Adrenal gland (tissue), 12 donors: ENCODE data around the gene EIF4A3. TPM values are rescaled to one million over a fixed set of nuclear protein-coding genes. Genes with fewer than 3 reads are reported as not detected.
A peak's percentile ranks its signal among the peaks of the same experiment; 100 is the strongest.

Experiments used
- DNase-seq, 7 donors: peaks; one replicate each; pipeline ENCODE4 v3.0.0-alpha.2; 2019 to 2020
- H3K27ac ChIP-seq, 5 donors: fragments of 200-600 bp; sonication (generic) in 4 of 5; 1 replicate in 3 of 5; 2 replicates in 2 of 5; pipeline versions ENCODE4 v1.5.1 to v1.8.0; 2016 to 2020; ENCODE audit warnings: mild to moderate bottlenecking in 1 of 5
- H3K27me3 ChIP-seq: fragments of 200-600 bp; 2 replicates; pipeline ENCODE4 v1.8.0; 2021
- H3K36me3 ChIP-seq, 2 donors: fragments of 200-600 bp; replicated peaks in 1 of 2; 1 replicate in 1 of 2; 2 replicates in 1 of 2; pipeline versions ENCODE4 v1.5.1 to v1.8.0; 2018 to 2022
- H3K4me1 ChIP-seq, 2 donors: fragments of 200-600 bp; replicated peaks in 1 of 2; 1 replicate in 1 of 2; 2 replicates in 1 of 2; pipeline versions ENCODE4 v1.5.1 to v1.8.0; 2018 to 2021
- H3K4me3 ChIP-seq, 4 donors: fragments of 200-600 bp; sonication (generic) in 3 of 4; one replicate each; pipeline ENCODE4 v1.5.1; 2016 to 2018
- H3K9me3 ChIP-seq, 3 donors: fragments of 200-600 bp; sonication (generic) in 1 of 3; replicated peaks in 1 of 3; 1 replicate in 2 of 3; 2 replicates in 1 of 3; pipeline versions ENCODE4 v1.5.1 to v1.8.0; 2016 to 2021
- POLR2A ChIP-seq, 2 donors: fragments of 450-650 bp; IDR thresholded peaks; one replicate each; pipeline ENCODE4 v1.6.1; 2017; ENCODE audit warnings: antibody characterized with exemption in 2 of 2, mild to moderate bottlenecking in 2 of 2, moderate library complexity in 1 of 2
- WGBS, 4 donors: extraction: QIAGEN DNeasy Blood & Tissue Kit in 2 of 4; methylation state at CpG; one replicate each; pipeline versions ENCODE4 v1.1.5 to v1.1.7; 2013 to 2017; 5-methylcytosine and 5-hydroxymethylcytosine counted together
- intact Hi-C, 2 donors: fragments of 100-400 bp; cut with DNase I; formaldehyde crosslinking; loops; one replicate each; pipeline versions ENCODE4 v1.14.1 to v1.15.0; 2022 to 2023
- polyA plus RNA-seq, 3 donors: library from polyadenylated mRNA; stranded (reverse); fragments of 200-250 nt in 2 of 3; fragments of 350-450 nt in 1 of 3; fragmentation: Illumina TruSeq in 1 of 3; extraction: RNeasy Lipid Tissue Mini Kit (QIAGEN cat#74804) in 1 of 3; gene quantifications; one replicate each; pipeline ENCODE4 v1.2.3, GENCODE V29; 2013 to 2014
- total RNA-seq, 9 donors: library from RNA; depleted of rRNA in 4 of 9; stranded (reverse); fragments of >200 nt in 4 of 9; fragments of 120-200 nt in 1 of 9; fragmentation: NEBNext Ultra II Directional in 1 of 9; extraction: Animal tissue kit (Norgen Biotek cat#: 25700) in 1 of 9; gene quantifications; one replicate each; pipeline versions ENCODE4 v1.1.0 to v1.2.4, GENCODE V29; 2013 to 2023
- TF ChIP-seq, protein P1 (sequence below), 6 experiments: fragments of 450-650 bp in 4 of 6; fragments of 200-600 bp in 2 of 6; sonication (generic) in 1 of 6; IDR thresholded peaks; 1 replicate in 5 of 6; 2 replicates in 1 of 6; pipeline versions ENCODE4 v1.5.1 to v1.8.0; 2016 to 2021; ENCODE audit warnings: antibody characterized with exemption in 6 of 6, mild to moderate bottlenecking in 2 of 6, moderate library complexity in 1 of 6
- donor health status: healthy with polysubstance abuse.
- donor health status: Bipolar disorder and iron deficiency.
- donor health status: DM: yes; HTN: yes; CAD: no.
- donor health status: DM: no; HTN: no; CAD: no.
- donor health status: DM: no; HTN: no; CAD: no.
- donor health status: DM: yes; HTN: yes; CAD: no.

The EIF4A3 gene
- total and polyA plus RNA-seq, 12 donors, result 31.0 to 161 (median 81.0) TPM

GRCh38 chr17:80099291-80100034 lies 47.5 kb downstream of the EIF4A3 start:
- Histone ChIP-seq H3K4me3 (no peak overlapping the region), H3K27me3 (no peaks in the 10 kb centered on the region), H3K27ac (no peak overlapping the region), H3K36me3 (no peaks in the 10 kb centered on the region), H3K9me3 (no peaks in the 10 kb centered on the region), H3K4me1 (peaks cover 0 to 27% of the 10 kb centered on the region in 2 donors)
- TF ChIP-seq POLR2A (IDR thresholded peaks at IDR 0.05), result no peak
- TF ChIP-seq, protein P1, sequence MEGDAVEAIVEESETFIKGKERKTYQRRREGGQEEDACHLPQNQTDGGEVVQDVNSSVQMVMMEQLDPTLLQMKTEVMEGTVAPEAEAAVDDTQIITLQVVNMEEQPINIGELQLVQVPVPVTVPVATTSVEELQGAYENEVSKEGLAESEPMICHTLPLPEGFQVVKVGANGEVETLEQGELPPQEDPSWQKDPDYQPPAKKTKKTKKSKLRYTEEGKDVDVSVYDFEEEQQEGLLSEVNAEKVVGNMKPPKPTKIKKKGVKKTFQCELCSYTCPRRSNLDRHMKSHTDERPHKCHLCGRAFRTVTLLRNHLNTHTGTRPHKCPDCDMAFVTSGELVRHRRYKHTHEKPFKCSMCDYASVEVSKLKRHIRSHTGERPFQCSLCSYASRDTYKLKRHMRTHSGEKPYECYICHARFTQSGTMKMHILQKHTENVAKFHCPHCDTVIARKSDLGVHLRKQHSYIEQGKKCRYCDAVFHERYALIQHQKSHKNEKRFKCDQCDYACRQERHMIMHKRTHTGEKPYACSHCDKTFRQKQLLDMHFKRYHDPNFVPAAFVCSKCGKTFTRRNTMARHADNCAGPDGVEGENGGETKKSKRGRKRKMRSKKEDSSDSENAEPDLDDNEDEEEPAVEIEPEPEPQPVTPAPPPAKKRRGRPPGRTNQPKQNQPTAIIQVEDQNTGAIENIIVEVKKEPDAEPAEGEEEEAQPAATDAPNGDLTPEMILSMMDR (IDR thresholded peaks at IDR 0.05), result no peak
- 77 to 89% (median 85%) methylated on average over 27 of the region's 27 CpGs for WGBS, 4 donors
- peak in 1 of 7 donors; percentile 25 for DNase-seq
- intact Hi-C loops, result no loop called here

DNA sequence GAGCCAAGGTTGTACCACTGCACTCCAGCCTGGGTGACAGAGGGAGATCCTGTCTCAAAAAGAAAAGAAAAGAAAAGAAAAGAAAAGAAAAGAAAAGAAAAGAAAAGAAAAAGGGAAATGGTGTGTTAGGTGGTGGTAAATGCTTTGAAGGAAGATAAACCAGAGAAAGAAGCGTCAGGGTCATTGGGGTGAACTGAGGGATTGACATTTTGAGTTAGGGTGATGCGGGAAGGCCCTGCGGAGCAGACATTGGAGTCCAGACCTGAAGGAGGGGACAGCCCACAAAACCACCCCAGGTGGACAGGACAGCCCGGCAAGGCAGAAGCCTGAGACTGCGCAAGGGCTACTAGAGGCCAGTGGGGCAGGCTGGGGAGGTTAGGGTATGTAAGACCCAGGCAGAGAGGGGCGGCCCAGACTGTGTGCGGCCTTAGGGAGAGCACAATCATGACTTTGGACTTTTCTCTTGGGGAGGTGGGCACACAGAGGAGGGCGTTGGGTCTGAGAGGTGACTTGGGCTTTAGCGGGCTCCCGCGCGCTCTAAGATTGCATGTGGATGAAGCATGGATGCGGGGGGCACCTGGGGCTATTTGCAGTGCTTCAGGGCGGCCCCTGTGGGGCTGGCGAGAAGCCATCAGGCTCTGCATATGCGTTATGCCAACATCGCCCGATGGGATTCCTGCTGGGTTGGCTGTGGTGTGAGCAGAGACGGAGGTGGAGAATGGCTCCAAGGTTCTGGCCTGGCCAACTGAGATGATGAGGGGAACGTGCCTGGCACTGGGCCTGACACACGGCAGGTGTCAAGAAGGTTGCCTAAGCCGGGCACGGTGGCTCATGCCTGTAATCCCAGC lies 48.9 kb downstream of the EIF4A3 start:
- WGBS, 4 donors, result 87 to 94% (median 89%) methylated on average over 7 to 23 of the region's 23 CpGs
- Histone ChIP-seq H3K36me3 (no peaks in the 10 kb centered on the region), H3K27ac (no peak overlapping the region), H3K27me3 (no peaks in the 10 kb centered on the region), H3K4me1 (peaks cover 0 to 21% of the 10 kb centered on the region in 2 donors), H3K9me3 (no peaks in the 10 kb centered on the region), H3K4me3 (no peak overlapping the region)
- intact Hi-C loops, result no loop called here
- TF ChIP-seq, protein P1 (IDR thresholded peaks at IDR 0.05), result no peak
- TF ChIP-seq POLR2A (IDR thresholded peaks at IDR 0.05), result no peak
- peak in 1 of 7 donors; percentile 22 for DNase-seq

- intact Hi-C loops, result no loop called here
- no peak for DNase-seq
Observed at GRCh38 chr17:80097127-80097621, 49.8 kb downstream of the EIF4A3 start.

More at GRCh38 chr17:80097127-80097621, 49.8 kb downstream of the EIF4A3 start:
- no peaks in the 10 kb centered on the region for H3K36me3 ChIP-seq
- H3K4me1 ChIP-seq, result peaks cover 0 to 14% of the 10 kb centered on the region in 2 donors
- no peak overlapping the region for H3K4me3 ChIP-seq
- H3K27me3 ChIP-seq, result no peaks in the 10 kb centered on the region
- H3K27ac ChIP-seq, result no peak overlapping the region
- H3K9me3 ChIP-seq, result no peaks in the 10 kb centered on the region
- no peak for TF ChIP-seq POLR2A (IDR thresholded peaks at IDR 0.05)
- TF ChIP-seq, protein P1 (IDR thresholded peaks at IDR 0.05), result no peak
- 83 to 94% (median 85%) methylated on average over 5 to 17 of the region's 17 CpGs for WGBS, 4 donors
